Measurements from ENCODE around the gene SNCAIP. TPM values are rescaled to one million over a fixed set of nuclear protein-coding genes. Genes with fewer than 3 reads are reported as not detected.

The SNCAIP gene
- total RNA-seq, 1 experiment from 2014 or later: 3.0 TPM

DNA sequence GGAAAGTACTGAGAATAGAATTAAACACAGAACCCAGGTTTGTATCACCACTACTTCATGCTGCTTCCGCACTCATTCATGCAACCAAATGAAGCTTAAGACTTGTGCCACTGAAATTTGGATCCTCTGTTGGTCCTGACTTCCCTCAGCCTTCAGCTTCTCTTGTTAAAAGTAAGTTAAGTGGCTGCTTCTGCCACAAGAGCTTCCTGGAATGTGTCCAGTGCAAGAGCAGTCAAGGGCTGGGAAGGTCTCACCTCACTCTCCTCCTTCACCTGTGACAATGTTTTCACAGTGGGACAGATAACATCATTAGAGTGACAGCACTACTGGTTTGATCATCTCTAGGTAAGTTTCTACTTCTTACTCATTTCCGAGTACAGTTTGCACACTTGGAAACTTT lies 7.9 kb downstream of the SNCAIP start:
- Histone ChIP-seq H3K56ac (ENCODE audit: insufficient read length, low read depth, low read length) (no peak overlapping the region), H3K27me3 (ENCODE audit: insufficient read depth, low read length) (no peaks in the 10 kb centered on the region), H3K9me3 (ENCODE audit: control insufficient read depth, low read depth, low read length) (no peaks in the 10 kb centered on the region), H4K8ac (replicated peaks; ENCODE audit: insufficient read length, low read depth, low read length) (no peak overlapping the region), H2BK5ac (ENCODE audit: insufficient read length, low read length) (no peak overlapping the region), H2BK12ac (ENCODE audit: insufficient read length, low read depth, low read length) (no peak overlapping the region), H2BK120ac (ENCODE audit: low read depth, low read length, poor library complexity, severe bottlenecking) (no peak overlapping the region), H3K4me2 (ENCODE audit: insufficient read depth, insufficient read length, low read length) (no peak overlapping the region), H2AFZ (ENCODE audit: low read length) (no peak overlapping the region), H4K20me1 (ENCODE audit: control insufficient read depth, insufficient read depth, insufficient read length) (no peaks in the 10 kb centered on the region), H2AK5ac (ENCODE audit: insufficient read length, low read length) (no peak overlapping the region), H3K18ac (ENCODE audit: insufficient read length, low read depth, low read length) (no peak overlapping the region), H2BK15ac (ENCODE audit: low read depth, low read length) (no peak overlapping the region), H4K91ac (ENCODE audit: insufficient read length, low read depth, low read length) (no peak overlapping the region), H3K14ac (ENCODE audit: insufficient read depth, low read length) (no peak overlapping the region), H3K9ac (ENCODE audit: extremely low read depth, insufficient read length, low read length) (no peak overlapping the region), H3K4ac (ENCODE audit: low read depth, low read length) (no peak overlapping the region), H3K23me2 (ENCODE audit: insufficient read length, low read depth, low read length, poor library complexity, severe bottlenecking) (no peaks in the 10 kb centered on the region), H4K5ac (ENCODE audit: insufficient read length, low read depth, low read length) (no peak overlapping the region), H3T11ph (ENCODE audit: low read length) (no peak overlapping the region), H3K79me1 (ENCODE audit: insufficient read depth, low read depth, low read length, poor library complexity, severe bottlenecking) (no peaks in the 10 kb centered on the region), H3K4me1 (ENCODE audit: insufficient read depth, low read length) (peaks cover 2% of the 10 kb centered on the region; the same call in 1 of the 2 replicates), H2BK20ac (ENCODE audit: low read depth, low read length, poor library complexity, severe bottlenecking) (no peak overlapping the region), H3K23ac (ENCODE audit: insufficient read length, low read depth, low read length) (no peak overlapping the region), H3K79me2 (ENCODE audit: insufficient read depth, low read length) (no peaks in the 10 kb centered on the region), H3K27ac (ENCODE audit: insufficient read length, low read depth, low read length) (no peak overlapping the region)
- TF ChIP-seq, protein P1, sequence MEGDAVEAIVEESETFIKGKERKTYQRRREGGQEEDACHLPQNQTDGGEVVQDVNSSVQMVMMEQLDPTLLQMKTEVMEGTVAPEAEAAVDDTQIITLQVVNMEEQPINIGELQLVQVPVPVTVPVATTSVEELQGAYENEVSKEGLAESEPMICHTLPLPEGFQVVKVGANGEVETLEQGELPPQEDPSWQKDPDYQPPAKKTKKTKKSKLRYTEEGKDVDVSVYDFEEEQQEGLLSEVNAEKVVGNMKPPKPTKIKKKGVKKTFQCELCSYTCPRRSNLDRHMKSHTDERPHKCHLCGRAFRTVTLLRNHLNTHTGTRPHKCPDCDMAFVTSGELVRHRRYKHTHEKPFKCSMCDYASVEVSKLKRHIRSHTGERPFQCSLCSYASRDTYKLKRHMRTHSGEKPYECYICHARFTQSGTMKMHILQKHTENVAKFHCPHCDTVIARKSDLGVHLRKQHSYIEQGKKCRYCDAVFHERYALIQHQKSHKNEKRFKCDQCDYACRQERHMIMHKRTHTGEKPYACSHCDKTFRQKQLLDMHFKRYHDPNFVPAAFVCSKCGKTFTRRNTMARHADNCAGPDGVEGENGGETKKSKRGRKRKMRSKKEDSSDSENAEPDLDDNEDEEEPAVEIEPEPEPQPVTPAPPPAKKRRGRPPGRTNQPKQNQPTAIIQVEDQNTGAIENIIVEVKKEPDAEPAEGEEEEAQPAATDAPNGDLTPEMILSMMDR (conservative IDR thresholded peaks at IDR 0.05): no peak
- no peak overlapping the region for H3K4me3 Mint-ChIP-seq
- H3K27ac Mint-ChIP-seq: no peak overlapping the region
- no peaks in the 10 kb centered on the region for H3K9me3 Mint-ChIP-seq
- peaks cover 7% of the 10 kb centered on the region in 2 experiments for H3K4me1 Mint-ChIP-seq
- H3K36me3 Mint-ChIP-seq (ENCODE audit: insufficient read depth in 1 of 3, low read depth in 3 of 3): peaks cover 0 to 2% (median 0%) of the 10 kb centered on the region in 3 experiments; a peak in 4 of 7 replicates
- no peak for DNase-seq
- H3K27me3 Mint-ChIP-seq (ENCODE audit: low read depth): peaks cover 10% of the 10 kb centered on the region
- WGBS (ENCODE audit: extremely low coverage, insufficient read length, low lambda C conversion rate): no CpG with 5 or more reads among the region's 2 CpGs
